Measurements from ENCODE around the gene TFB2M. TPM values are rescaled to one million over a fixed set of nuclear protein-coding genes. Genes with fewer than 3 reads are reported as not detected.
"Not testable (repeated sequence)": the region's sequence is repeated elsewhere in the genome, so short reads cannot be mapped to it uniquely, and the experiment has no call there.

TFB2M gene
- total RNA-seq, 1 donor from 2014 or later, result 16.8 TPM

DNA sequence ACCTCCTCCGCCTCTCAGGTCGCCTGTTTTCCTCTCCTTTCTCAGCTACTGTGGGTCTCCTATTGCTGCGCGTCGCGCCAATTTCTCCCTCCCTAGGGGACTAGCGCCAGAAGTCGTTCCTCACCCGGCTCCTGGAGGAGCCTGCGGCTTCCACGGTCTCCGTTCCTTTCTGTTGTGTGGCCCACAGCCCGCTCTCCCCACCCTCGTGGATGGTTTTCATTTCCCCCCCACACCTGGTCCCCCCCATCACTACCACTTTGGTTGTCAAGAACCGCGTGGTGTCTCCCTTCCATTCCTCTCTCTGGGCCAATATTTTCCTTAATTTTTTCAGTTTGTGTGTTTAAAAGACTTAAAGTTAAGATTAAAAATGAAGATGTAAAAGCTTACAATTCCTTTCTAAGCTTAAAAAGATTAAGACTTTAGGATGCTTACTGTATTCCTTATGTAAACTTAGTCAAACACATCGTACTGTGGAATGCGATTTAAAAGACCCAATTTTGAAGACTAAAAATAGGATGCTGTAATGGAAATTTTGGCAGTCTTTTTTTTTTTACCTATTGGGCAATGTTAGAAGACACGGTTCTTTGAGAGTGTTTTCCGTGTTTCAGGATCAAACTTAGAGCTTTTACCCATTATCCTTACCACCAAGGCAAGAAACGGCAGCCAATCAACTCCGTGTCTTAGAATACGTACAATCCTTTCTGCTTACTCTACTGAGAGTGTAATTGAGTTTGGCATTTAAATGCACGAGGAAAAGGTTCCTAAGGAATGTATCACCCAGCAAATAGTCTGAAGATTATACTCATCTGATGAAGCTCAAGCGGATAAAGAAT is 968 bp upstream of the TFB2M start:
- TF ChIP-seq, protein P1, sequence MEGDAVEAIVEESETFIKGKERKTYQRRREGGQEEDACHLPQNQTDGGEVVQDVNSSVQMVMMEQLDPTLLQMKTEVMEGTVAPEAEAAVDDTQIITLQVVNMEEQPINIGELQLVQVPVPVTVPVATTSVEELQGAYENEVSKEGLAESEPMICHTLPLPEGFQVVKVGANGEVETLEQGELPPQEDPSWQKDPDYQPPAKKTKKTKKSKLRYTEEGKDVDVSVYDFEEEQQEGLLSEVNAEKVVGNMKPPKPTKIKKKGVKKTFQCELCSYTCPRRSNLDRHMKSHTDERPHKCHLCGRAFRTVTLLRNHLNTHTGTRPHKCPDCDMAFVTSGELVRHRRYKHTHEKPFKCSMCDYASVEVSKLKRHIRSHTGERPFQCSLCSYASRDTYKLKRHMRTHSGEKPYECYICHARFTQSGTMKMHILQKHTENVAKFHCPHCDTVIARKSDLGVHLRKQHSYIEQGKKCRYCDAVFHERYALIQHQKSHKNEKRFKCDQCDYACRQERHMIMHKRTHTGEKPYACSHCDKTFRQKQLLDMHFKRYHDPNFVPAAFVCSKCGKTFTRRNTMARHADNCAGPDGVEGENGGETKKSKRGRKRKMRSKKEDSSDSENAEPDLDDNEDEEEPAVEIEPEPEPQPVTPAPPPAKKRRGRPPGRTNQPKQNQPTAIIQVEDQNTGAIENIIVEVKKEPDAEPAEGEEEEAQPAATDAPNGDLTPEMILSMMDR (IDR thresholded peaks at IDR 0.05; ENCODE audit: insufficient read depth, low read length, severe bottlenecking), result no peak
- H3K4me3 ChIP-seq (ENCODE audit: low read depth, low read length), result peak overlapping the region; percentile 86
- H3K27me3 ChIP-seq (ENCODE audit: control insufficient read depth, insufficient read depth, low read length), result no peaks in the 10 kb centered on the region
- no peak for FAIRE-seq
- peaks cover 5% of the 10 kb centered on the region for H3K36me3 ChIP-seq (ENCODE audit: control insufficient read depth, insufficient read depth, low read length)
- peak; percentile 70 for DNase-seq (ENCODE audit: low read depth)

DNA sequence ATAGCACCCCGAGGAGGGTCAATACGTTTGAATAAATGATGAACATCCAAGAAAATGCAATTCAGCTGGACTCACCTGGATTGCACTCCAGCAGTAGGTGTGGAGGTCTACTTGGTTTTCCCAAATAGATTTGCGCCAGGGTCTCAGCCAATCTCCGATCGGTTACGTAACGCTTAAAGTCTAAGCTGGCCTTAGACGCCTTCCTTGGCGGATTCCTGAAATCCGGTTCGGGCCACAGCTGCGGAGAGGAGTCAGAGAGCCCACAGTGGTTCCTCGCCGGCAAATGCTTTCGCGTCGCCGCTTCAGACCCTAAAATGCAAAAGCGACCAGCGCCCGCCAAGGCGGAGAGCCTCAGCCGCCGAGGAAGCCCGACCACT is 322 bp downstream of the TFB2M start:
- no peaks in the 10 kb centered on the region for H3K27me3 ChIP-seq (ENCODE audit: control insufficient read depth, insufficient read depth, low read length)
- H3K4me3 ChIP-seq (ENCODE audit: low read depth, low read length), result peak overlapping the region; percentile 86
- FAIRE-seq (no peak), DNase-seq (ENCODE audit: low read depth) (no peak)
- H3K36me3 ChIP-seq (ENCODE audit: control insufficient read depth, insufficient read depth, low read length), result peaks cover 5% of the 10 kb centered on the region
- TF ChIP-seq, protein P1 (IDR thresholded peaks at IDR 0.05; ENCODE audit: insufficient read depth, low read length, severe bottlenecking), result no peak

DNA sequence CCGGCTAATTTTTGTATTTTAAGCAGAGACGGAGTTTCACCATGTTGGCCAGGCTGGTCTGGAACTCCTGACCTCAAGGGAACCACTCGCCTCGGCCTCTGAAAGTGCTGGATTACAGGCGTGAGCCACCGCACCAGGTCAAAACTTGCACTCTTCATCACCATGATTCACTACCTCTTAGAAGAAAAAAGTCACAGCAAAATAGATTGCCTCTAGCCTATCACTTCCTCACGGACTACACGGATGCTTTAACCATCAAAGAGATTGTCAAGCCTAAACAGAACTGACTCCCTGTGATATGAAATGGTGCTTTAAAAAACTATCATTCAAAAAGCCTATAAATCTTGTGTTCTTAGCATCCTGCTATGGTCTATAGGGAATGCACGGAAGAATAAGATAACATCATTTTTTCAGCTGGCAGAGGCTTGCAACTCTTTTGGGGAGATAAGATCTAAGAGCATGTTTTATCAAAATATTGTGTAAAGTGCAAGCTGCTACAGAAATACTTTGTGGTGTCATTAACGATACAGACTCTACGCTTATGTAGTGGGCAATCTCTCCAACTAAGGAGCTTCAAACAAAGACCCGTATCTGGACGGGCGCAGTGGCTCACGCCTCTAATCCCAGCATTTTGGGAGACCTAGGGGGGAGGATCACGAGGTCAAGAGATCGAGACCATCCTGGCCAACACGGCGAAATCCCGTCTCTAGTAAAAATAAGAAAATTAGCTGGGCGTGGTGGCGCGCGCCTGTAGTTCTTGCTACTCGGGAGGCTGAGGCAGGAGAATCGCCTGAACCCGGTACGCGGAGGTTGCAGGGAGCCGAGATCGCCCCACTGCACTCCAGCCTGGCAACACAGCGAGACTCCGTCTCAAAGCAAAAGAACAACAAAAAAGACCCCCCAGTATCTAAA is 966 bp downstream of the TFB2M start:
- H3K4me3 ChIP-seq (ENCODE audit: low read depth, low read length), result peak overlapping the region; percentile 86
- peaks cover 5% of the 10 kb centered on the region for H3K36me3 ChIP-seq (ENCODE audit: control insufficient read depth, insufficient read depth, low read length)
- TF ChIP-seq, protein P1 (IDR thresholded peaks at IDR 0.05; ENCODE audit: insufficient read depth, low read length, severe bottlenecking), result no peak
- no peak for DNase-seq (ENCODE audit: low read depth)
- H3K27me3 ChIP-seq (ENCODE audit: control insufficient read depth, insufficient read depth, low read length), result no peaks in the 10 kb centered on the region
- no peak for FAIRE-seq

DNA sequence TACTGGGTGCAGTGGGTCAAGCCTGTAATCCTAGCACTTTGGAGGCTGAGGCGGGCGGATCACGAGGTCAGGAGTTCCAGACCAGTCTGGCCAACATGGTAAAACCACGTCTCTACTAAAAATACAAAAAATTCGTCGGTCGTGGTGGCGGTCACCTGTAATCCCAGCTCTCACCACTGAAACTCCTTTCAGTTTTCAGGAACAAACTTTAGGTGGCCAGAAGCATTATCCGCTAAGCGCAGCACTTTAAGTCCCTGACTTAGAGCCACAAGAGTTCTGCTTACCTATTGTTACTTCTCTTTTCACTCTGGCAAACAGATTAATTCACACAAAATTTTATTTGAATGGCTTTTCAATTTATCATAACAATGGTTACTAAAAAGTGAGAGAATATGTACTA is 5.2 kb downstream of the TFB2M start:
- H3K36me3 ChIP-seq (ENCODE audit: control insufficient read depth, insufficient read depth, low read length); FAIRE-seq; H3K4me3 ChIP-seq (ENCODE audit: low read depth, low read length); H3K27me3 ChIP-seq (ENCODE audit: control insufficient read depth, insufficient read depth, low read length); DNase-seq (ENCODE audit: low read depth): not testable (repeated sequence)

DNA sequence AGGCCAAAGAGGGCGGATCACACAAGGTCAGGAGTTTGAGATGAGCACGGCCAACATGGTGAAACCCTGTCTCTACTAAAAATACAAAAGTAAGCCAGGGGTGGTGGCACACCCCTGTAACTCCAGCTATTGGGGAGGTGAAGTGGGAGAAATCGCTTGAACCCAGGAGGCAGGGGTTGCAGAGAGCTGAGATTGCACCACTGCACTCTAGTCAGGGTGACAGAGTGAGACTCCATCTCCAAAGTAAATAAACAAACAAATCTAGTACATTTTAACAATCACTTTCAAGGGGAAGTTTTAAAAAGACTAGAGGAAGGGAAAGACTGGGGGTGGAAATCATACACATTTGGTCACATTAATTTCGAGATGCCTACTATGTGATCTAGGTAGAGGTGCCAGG is 6.8 kb downstream of the TFB2M start:
- H3K27me3 ChIP-seq (ENCODE audit: control insufficient read depth, insufficient read depth, low read length), result no peaks in the 10 kb centered on the region
- TF ChIP-seq, protein P1 (IDR thresholded peaks at IDR 0.05; ENCODE audit: insufficient read depth, low read length, severe bottlenecking), result no peak
- peaks cover 8% of the 10 kb centered on the region for H3K36me3 ChIP-seq (ENCODE audit: control insufficient read depth, insufficient read depth, low read length)
- FAIRE-seq (no peak), DNase-seq (ENCODE audit: low read depth) (no peak)
- H3K4me3 ChIP-seq (ENCODE audit: low read depth, low read length), result no peak overlapping the region

DNA sequence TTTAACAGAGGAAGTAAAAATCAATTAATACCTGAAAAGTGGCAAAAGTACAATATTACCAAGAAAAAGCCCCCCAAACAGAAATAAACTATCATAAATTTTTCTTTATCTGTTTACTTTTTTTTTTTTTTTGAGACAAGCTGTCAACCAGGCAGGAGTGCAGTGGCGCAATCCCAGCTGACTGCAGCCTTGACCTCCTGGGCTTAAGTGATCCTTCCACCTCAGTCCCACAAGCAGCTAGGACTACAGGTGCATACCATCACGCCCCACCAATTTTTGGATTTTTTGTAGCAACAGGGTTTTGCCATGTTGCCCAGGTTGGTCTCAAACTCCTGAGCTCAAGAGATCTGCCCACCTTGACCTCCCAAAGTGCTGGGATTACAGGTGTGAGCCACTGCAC is 8.0 kb downstream of the TFB2M start:
- DNase-seq (ENCODE audit: low read depth), result no peak

More for the DNA sequence above, 8.0 kb downstream of the TFB2M start:
- FAIRE-seq, result no peak
- no peaks in the 10 kb centered on the region for H3K27me3 ChIP-seq (ENCODE audit: control insufficient read depth, insufficient read depth, low read length)
- no peak overlapping the region for H3K4me3 ChIP-seq (ENCODE audit: low read depth, low read length)
- TF ChIP-seq, protein P1 (IDR thresholded peaks at IDR 0.05; ENCODE audit: insufficient read depth, low read length, severe bottlenecking), result no peak
- peaks cover 7% of the 10 kb centered on the region for H3K36me3 ChIP-seq (ENCODE audit: control insufficient read depth, insufficient read depth, low read length)

Measured in bronchial epithelial cell (primary cell).